Small intestine (tissue), 7 donors: ENCODE measurements around the gene MRFAP1L1. TPM values are rescaled to one million over a fixed set of nuclear protein-coding genes. Genes with fewer than 3 reads are reported as not detected.

ENCODE experiments used
- DNase-seq, 2 donors: peaks; one replicate each; pipeline versions ENCODE4 v3.0.0 to v3.0.0-alpha.2; 2013
- FAIRE-seq: peaks from 2 replicates; lab custom pipeline; 2012; peaks lifted over from hg19 to GRCh38; lab: Jason Lieb, UNC
- H3K27ac ChIP-seq, 3 donors: one replicate each; pipeline ENCODE4 v1.5.1; 2013; ENCODE audit warnings: low read length in 2 of 3, mild to moderate bottlenecking in 2 of 3, control low read depth in 1 of 3, inconsistent platforms in 1 of 3, low read depth in 1 of 3, moderate library complexity in 1 of 3
- H3K27me3 ChIP-seq, 3 donors: one replicate each; pipeline ENCODE4 v1.6.1; 2013; ENCODE audit warnings: low read length in 3 of 3, inconsistent platforms in 1 of 3; ENCODE audit not compliant: control insufficient read depth in 3 of 3, insufficient read depth in 3 of 3
- H3K36me3 ChIP-seq, 3 donors: one replicate each; pipeline ENCODE4 v1.6.1; 2013; ENCODE audit warnings: low read length in 3 of 3, inconsistent platforms in 1 of 3, low read depth in 1 of 3, mild to moderate bottlenecking in 1 of 3, moderate library complexity in 1 of 3; ENCODE audit not compliant: control insufficient read depth in 3 of 3, insufficient read depth in 2 of 3
- H3K4me1 ChIP-seq, 3 donors: one replicate each; pipeline ENCODE4 v1.6.1; 2013; ENCODE audit warnings: low read length in 2 of 3, inconsistent platforms in 1 of 3, low read depth in 1 of 3, mild to moderate bottlenecking in 1 of 3, moderate library complexity in 1 of 3; ENCODE audit not compliant: control insufficient read depth in 3 of 3, insufficient read depth in 2 of 3
- H3K4me3 ChIP-seq, 3 donors: one replicate each; pipeline ENCODE4 v1.5.1; 2013; ENCODE audit warnings: low read length in 3 of 3, control low read depth in 1 of 3, inconsistent platforms in 1 of 3, low read depth in 1 of 3, mild to moderate bottlenecking in 1 of 3, moderate library complexity in 1 of 3
- H3K9me3 ChIP-seq, 2 donors: one replicate each; pipeline ENCODE4 v1.6.1; 2013; ENCODE audit warnings: low read depth in 1 of 2, low read length in 1 of 2; ENCODE audit not compliant: control insufficient read depth in 2 of 2, insufficient read depth in 1 of 2
- WGBS, 3 donors: extraction: QIAGEN DNeasy Blood & Tissue Kit; methylation state at CpG; one replicate each; pipeline ENCODE4 v1.1.7; 2013; 5-methylcytosine and 5-hydroxymethylcytosine counted together
- polyA plus RNA-seq, 4 donors: library from polyadenylated mRNA; stranded (reverse) in 3 of 4; unstranded in 1 of 4; fragments of 200-250 nt in 3 of 4; fragments of 120-200 nt in 1 of 4; gene quantifications; one replicate each; pipeline versions ENCODE4 v1.2.1 to v1.2.3, GENCODE V29; 2013
- donor health status: healthy with polysubstance abuse.
- donor health status: control.
- donor health status: control.
- donor health status: Bipolar disorder and iron deficiency.
- donor health status: healthy.

The MRFAP1L1 gene
- polyA plus RNA-seq, 4 donors: 36.0 to 58.5 (median 45.2) TPM

DNA sequence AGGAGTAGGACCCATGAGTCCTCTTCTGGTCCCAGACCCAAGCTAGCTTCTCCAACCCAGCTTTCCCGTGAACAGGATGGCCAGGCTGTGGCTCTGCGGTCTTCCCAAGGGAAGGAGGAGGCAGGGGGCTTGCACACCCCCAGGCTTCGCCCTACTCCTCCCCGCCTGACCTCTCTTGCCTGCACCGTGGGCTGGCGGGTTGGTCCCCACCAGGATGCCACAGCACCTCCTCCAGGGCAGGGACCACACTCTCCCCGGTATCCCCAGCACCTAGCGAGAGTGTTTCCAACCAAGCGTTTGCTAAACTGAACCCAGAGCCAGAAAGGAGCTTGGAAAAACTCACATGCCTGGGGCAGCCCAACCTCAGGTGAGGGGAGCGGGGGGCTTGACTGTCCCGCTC lies 25.0 kb downstream of the MRFAP1L1 start:
- no peak overlapping the region for H3K4me3 ChIP-seq
- peaks cover 0 to 17% (median 0%) of the 10 kb centered on the region in 3 donors for H3K4me1 ChIP-seq
- H3K36me3 ChIP-seq: peaks cover 0 to 5% (median 0%) of the 10 kb centered on the region in 3 donors
- FAIRE-seq (no peak), DNase-seq (no peak)
- no peak overlapping the region for H3K27ac ChIP-seq
- peaks cover 0 to 10% of the 10 kb centered on the region in 2 donors for H3K9me3 ChIP-seq
- no peaks in the 10 kb centered on the region for H3K27me3 ChIP-seq
- WGBS, 3 donors: 91 to 92% (median 91%) methylated on average over 11 of the region's 11 CpGs

- Histone ChIP-seq H3K4me3 (no peak overlapping the region), H3K27me3 (no peaks in the 10 kb centered on the region), H3K4me1 (peaks cover 0 to under 1% (median 0%) of the 10 kb centered on the region in 3 donors), H3K36me3 (peaks cover 0 to 13% (median 0%) of the 10 kb centered on the region in 3 donors), H3K9me3 (peaks cover 0 to 10% of the 10 kb centered on the region in 2 donors), H3K27ac (no peak overlapping the region)
- FAIRE-seq (no peak), DNase-seq (no peak)
- 73 to 83% (median 78%) methylated on average over 11 of the region's 11 CpGs for WGBS, 3 donors
Observed at GRCh38 chr4:6682862-6683590, 26.6 kb downstream of the MRFAP1L1 start.

- DNase-seq (no peak), FAIRE-seq (no peak)
- no peak overlapping the region for H3K27ac ChIP-seq
- H3K9me3 ChIP-seq: peaks cover 0 to 10% of the 10 kb centered on the region in 2 donors
- no peaks in the 10 kb centered on the region for H3K27me3 ChIP-seq
- H3K36me3 ChIP-seq: peaks cover 0 to 22% (median 0%) of the 10 kb centered on the region in 3 donors
- WGBS, 3 donors: 77 to 84% (median 77%) methylated on average over 9 of the region's 9 CpGs
- H3K4me1 ChIP-seq: peaks cover 0 to 2% (median 1%) of the 10 kb centered on the region in 3 donors
- H3K4me3 ChIP-seq: no peak overlapping the region
Observed at GRCh38 chr4:6681191-6681590, 28.5 kb downstream of the MRFAP1L1 start.

- H3K36me3 ChIP-seq: peaks cover 0 to 24% (median 0%) of the 10 kb centered on the region in 3 donors
- no peak overlapping the region for H3K4me3 ChIP-seq
- no peak overlapping the region for H3K27ac ChIP-seq
- H3K27me3 ChIP-seq: no peaks in the 10 kb centered on the region
- 86 to 90% (median 86%) methylated on average over 10 of the region's 10 CpGs for WGBS, 3 donors
- FAIRE-seq (no peak), DNase-seq (no peak)
- H3K4me1 ChIP-seq: peaks cover 3 to 9% (median 5%) of the 10 kb centered on the region in 3 donors
- H3K9me3 ChIP-seq: peaks cover 0 to 10% of the 10 kb centered on the region in 2 donors
Observed at GRCh38 chr4:6680372-6681034, 29.2 kb downstream of the MRFAP1L1 start.

GRCh38 chr4:6676722-6677558 lies 32.7 kb downstream of the MRFAP1L1 start:
- DNase-seq: no peak

GRCh38 chr4:6674500-6675149 lies 35.0 kb downstream of the MRFAP1L1 start:
- H3K27ac ChIP-seq: peak overlapping the region; percentile 75 to 91 (median 76)
- 3 to 4% (median 4%) methylated on average over 36 to 40 of the region's 40 CpGs for WGBS, 3 donors

More at GRCh38 chr4:6676722-6677558, 32.7 kb downstream of the MRFAP1L1 start:
- no peak for FAIRE-seq
- H3K4me1 ChIP-seq: peaks cover 5 to 16% (median 6%) of the 10 kb centered on the region in 3 donors
- H3K27me3 ChIP-seq: no peaks in the 10 kb centered on the region
- H3K36me3 ChIP-seq: peaks cover 0 to 24% (median 0%) of the 10 kb centered on the region in 3 donors
- H3K4me3 ChIP-seq: no peak overlapping the region
- H3K27ac ChIP-seq: no peak overlapping the region
- peaks cover 0 to 10% of the 10 kb centered on the region in 2 donors for H3K9me3 ChIP-seq
- WGBS, 3 donors: 84 to 87% (median 85%) methylated on average over 21 of the region's 21 CpGs

DNA sequence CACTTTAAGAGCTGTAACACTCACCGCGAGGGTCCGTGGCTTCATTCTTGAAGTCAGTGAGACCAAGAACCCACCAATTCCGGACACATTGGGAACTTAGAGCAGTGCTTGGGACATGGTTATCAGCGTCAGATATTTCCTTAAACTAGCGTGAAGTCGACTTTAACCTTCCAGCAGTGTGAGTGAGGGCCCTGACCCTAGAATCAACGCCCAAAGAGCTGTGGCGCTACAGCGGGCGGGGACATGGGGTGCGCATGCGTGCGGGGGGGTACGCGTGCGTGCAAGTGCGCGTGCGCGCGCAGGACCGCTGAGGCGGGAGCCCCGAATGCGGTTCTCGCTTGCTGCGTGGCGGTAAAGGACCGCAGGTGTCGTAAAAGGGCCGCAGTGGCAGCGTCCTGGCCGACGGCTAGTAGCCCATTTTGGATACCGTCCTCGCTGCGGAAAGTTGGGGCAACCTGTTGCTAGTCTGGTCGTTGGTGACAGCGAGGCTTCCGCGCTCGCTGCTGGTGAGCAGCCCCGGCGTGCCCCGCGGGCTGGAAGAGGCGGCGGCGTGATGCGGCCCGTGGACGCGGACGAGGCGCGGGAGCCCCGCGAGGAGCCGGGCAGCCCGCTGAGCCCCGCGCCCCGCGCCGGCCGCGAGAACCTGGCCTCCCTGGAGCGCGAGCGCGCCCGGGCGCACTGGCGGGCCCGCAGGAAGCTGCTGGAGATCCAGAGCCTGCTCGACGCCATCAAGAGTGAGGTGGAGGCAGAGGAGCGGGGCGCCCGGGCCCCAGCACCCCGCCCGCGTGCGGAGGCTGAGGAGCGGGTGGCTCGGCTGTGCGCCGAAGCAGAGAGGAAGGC lies 35.8 kb downstream of the MRFAP1L1 start:
- Histone ChIP-seq H3K9me3 (no peaks in the 10 kb centered on the region), H3K4me3 (peak overlapping the region; percentile 47 to 86 (median 52)), H3K27me3 (no peaks in the 10 kb centered on the region), H3K4me1 (peaks cover 5 to 16% (median 6%) of the 10 kb centered on the region in 3 donors), H3K36me3 (peaks cover 0 to 14% (median 0%) of the 10 kb centered on the region in 3 donors), H3K27ac (peak overlapping the region; percentile 75 to 91 (median 87))
- 1% methylated on average over 56 to 89 of the region's 89 CpGs for WGBS, 3 donors
- FAIRE-seq: no peak
- DNase-seq: peak; percentile 97 to 98

More at GRCh38 chr4:6674500-6675149, 35.0 kb downstream of the MRFAP1L1 start:
- H3K36me3 ChIP-seq: peaks cover 0 to 19% (median 0%) of the 10 kb centered on the region in 3 donors
- peak overlapping the region; percentile 47 to 86 (median 52) for H3K4me3 ChIP-seq
- peaks cover 5 to 16% (median 6%) of the 10 kb centered on the region in 3 donors for H3K4me1 ChIP-seq
- DNase-seq (peak; percentile 74 to 77), FAIRE-seq (no peak)
- no peaks in the 10 kb centered on the region for H3K27me3 ChIP-seq
- H3K9me3 ChIP-seq: peaks cover 0 to under 1% of the 10 kb centered on the region in 2 donors
